GM23338 (cell line): ENCODE measurements around the gene GAK.

Experiments
- CREB1 ChIP-seq: fragments of 250-450 bp; sonication (Bioruptor Pico); IDR thresholded peaks from 2 replicates; pipeline ENCODE4 v1.5.0; 2020; ENCODE audit warnings: low read depth, mild to moderate bottlenecking, moderate library complexity
- CTCF ChIP-seq, 2 experiments: fragments of 200-600 bp in 1 of 2; sonication (generic) in 1 of 2; conservative IDR thresholded peaks; 2 replicates each; pipeline versions ENCODE4 v1.5.1 to v1.6.1; 2016 to 2017; ENCODE audit warnings: antibody characterized with exemption in 2 of 2, low read depth in 2 of 2, mild to moderate bottlenecking in 2 of 2, moderate library complexity in 1 of 2
- ETS1 ChIP-seq: IDR thresholded peaks from 2 replicates; pipeline ENCODE4 v1.6.1; 2016; ENCODE audit warnings: antibody characterized with exemption
- EZH2 ChIP-seq: fragments of 200-600 bp; sonication (generic); IDR thresholded peaks from one replicate; pipeline ENCODE4 v1.8.0; 2017; ENCODE audit warnings: antibody characterized with exemption, mild to moderate bottlenecking, low read depth; ENCODE audit not compliant: unreplicated experiment
- EZH2phosphoT487 ChIP-seq: fragments of 200-600 bp; sonication (generic); IDR thresholded peaks from one replicate; pipeline ENCODE4 v1.8.1; 2018; ENCODE audit warnings: antibody characterized with exemption; ENCODE audit not compliant: unreplicated experiment
- JUNB ChIP-seq: IDR thresholded peaks from one replicate; pipeline ENCODE4 v1.6.1; 2016; ENCODE audit warnings: antibody characterized with exemption; ENCODE audit not compliant: unreplicated experiment
- NANOG ChIP-seq: IDR thresholded peaks from 2 replicates; pipeline ENCODE4 v1.6.1; 2016; ENCODE audit warnings: antibody characterized with exemption, borderline replicate concordance
- POLR2AphosphoS5 ChIP-seq: IDR thresholded peaks from 2 replicates; pipeline ENCODE4 v1.6.1; 2016; ENCODE audit warnings: antibody characterized with exemption, low read depth
- REST ChIP-seq: IDR thresholded peaks from one replicate; pipeline ENCODE4 v1.6.1; 2018; ENCODE audit warnings: antibody characterized with exemption; ENCODE audit not compliant: unreplicated experiment
- STAT1 ChIP-seq: IDR thresholded peaks from one replicate; pipeline ENCODE4 v1.6.1; 2016; ENCODE audit warnings: antibody characterized with exemption; ENCODE audit not compliant: unreplicated experiment
- ZNF331 ChIP-seq: fragments of 250-450 bp; sonication (Bioruptor Pico); IDR thresholded peaks from 2 replicates; pipeline ENCODE4 v1.5.0; 2020; ENCODE audit warnings: low read depth, mild to moderate bottlenecking, moderate library complexity

GRCh38 chr4:952881-953573, 20.9 kb upstream of the GAK start:
- no peak for TF ChIP-seq NANOG
- TF ChIP-seq EZH2, result no peak
- no peak for TF ChIP-seq STAT1
- no peak for TF ChIP-seq CTCF (conservative IDR thresholded peaks at IDR 0.05; ENCODE audit: low read depth in 2 of 2)
- no peak for TF ChIP-seq POLR2AphosphoS5
- no peak for TF ChIP-seq EZH2phosphoT487
- no peak for TF ChIP-seq REST
- no peak for TF ChIP-seq ETS1
- no peak for TF ChIP-seq ZNF331 (CRISPR knock-in tag)
- TF ChIP-seq CREB1, result no peak
- TF ChIP-seq JUNB, result no peak
